NB4 (cell line): Measurements from ENCODE around the gene RPS6KA4.

ENCODE experiments used
- DNase-seq: peaks from one replicate; pipeline ENCODE4 v3.0.0; 2010; ENCODE audit warnings: low read depth
- H3K4me3 ChIP-seq: one replicate; pipeline ENCODE4 v1.5.1; 2011; ENCODE audit warnings: mild to moderate bottlenecking, low read depth, low read length, moderate library complexity
- MAX ChIP-seq: IDR thresholded peaks from 2 replicates; pipeline ENCODE4 v1.6.1; 2011; ENCODE audit warnings: low read depth, low read length
- MYC ChIP-seq: IDR thresholded peaks from 2 replicates; pipeline ENCODE4 v1.6.1; 2011; ENCODE audit warnings: low read depth, low read length
- POLR2A ChIP-seq: IDR thresholded peaks from 2 replicates; pipeline ENCODE4 v1.6.1; 2011; ENCODE audit warnings: mild to moderate bottlenecking; ENCODE audit not compliant: insufficient read length; ENCODE audit errors: extremely low read depth
- TF ChIP-seq, protein P1 (sequence below): IDR thresholded peaks from one replicate; pipeline ENCODE4 v1.5.1; 2012; ENCODE audit warnings: low read depth, low read length

Gene RPS6KA4

DNA sequence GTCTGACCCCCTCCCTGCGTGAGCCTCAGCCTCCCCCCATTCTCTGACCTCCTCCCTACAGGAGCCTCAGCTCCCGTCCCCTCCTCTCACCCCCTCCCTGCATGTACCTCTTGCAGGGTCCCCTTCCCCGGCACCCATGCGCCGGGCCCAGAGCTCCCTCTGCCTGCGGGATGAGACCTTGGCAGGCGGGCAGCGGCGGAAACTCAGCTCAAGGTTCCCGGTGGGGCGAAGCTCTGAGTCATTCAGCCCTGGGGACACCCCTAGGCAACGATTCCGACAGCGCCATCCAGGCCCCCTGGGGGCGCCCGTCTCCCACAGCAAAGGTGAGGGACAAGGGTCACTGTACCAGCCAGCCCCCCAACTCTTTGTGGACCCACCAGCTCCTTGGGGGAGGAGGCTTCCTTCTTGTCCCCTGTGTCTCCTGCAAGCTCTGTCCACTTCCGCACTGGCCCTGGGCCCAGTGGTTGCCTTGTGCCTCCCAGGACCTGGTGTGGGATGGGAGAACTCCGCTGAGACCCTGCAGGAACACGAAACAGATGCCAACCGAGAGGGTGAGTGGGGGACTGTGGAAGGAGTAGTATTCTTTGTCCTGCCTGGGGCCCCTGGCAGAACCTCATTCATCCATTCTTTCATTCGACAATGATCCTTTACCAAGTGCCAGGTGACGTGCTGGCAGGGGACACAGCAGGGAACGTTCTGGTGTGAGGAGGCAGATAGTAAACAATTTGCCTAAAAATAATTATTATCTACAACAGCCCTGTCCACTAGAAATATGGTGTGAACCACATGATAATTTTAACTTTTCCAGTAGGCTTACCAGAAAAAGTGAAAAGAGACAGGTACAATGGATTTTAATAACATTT is 3.7 kb upstream of the RPS6KA4 start:
- no peak for TF ChIP-seq POLR2A
- TF ChIP-seq, protein P1, sequence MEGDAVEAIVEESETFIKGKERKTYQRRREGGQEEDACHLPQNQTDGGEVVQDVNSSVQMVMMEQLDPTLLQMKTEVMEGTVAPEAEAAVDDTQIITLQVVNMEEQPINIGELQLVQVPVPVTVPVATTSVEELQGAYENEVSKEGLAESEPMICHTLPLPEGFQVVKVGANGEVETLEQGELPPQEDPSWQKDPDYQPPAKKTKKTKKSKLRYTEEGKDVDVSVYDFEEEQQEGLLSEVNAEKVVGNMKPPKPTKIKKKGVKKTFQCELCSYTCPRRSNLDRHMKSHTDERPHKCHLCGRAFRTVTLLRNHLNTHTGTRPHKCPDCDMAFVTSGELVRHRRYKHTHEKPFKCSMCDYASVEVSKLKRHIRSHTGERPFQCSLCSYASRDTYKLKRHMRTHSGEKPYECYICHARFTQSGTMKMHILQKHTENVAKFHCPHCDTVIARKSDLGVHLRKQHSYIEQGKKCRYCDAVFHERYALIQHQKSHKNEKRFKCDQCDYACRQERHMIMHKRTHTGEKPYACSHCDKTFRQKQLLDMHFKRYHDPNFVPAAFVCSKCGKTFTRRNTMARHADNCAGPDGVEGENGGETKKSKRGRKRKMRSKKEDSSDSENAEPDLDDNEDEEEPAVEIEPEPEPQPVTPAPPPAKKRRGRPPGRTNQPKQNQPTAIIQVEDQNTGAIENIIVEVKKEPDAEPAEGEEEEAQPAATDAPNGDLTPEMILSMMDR, result peak; percentile 89
- TF ChIP-seq MAX, result no peak
- TF ChIP-seq MYC, result peak; percentile 77; the same call in 1 of the 2 replicates
- peak; percentile 97 for DNase-seq
- H3K4me3 ChIP-seq, result no peak overlapping the region

DNA sequence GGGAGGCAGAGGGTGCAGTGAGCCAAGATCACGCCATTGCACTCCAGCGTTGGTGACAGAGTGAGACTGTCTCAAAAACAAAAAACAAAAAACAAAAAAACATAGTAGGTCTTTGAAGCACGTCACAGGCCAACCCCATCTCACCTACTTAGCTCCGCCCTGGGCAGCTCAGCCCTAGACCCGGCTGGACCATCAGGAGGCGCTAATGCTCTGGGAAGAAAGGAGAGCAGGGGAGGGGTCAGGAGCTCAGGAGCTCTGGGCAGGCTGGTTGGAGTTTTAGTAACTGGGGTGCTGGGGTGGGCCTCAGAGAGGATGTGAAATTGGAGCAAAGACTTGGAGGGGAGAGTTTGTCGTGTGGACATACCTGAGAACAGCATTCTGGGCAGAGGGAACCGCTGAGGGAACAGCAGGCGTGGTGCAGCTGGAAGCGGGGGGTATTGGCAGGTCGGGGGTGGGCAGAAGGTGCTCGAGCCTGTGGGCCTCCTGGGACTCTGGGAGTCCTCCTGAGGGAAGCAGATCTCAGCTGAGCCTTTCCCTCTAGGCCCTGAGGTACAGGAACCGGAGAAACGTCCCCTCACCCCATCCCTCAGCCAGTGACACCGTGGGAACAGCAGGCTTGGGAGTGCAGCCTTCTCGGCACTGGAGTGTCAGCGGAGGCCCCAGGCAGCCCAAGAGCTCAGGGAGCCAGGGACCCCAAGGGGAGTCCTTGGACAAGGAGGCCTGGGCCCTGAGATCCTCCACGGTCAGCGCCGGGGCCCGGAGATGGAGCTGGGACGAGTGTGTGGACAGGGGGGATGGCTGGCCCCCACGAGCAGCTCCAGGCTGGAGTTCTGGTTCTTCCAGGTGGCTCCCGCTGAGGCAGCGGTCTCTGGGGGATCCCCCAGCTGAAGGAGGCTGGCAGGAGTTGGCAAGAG is 2.2 kb upstream of the RPS6KA4 start:
- no peak overlapping the region for H3K4me3 ChIP-seq
- TF ChIP-seq POLR2A (no peak), MYC (no peak), MAX (no peak)
- TF ChIP-seq, protein P1, result peak; percentile 77
- peak; percentile 80 for DNase-seq

- no peak overlapping the region for H3K4me3 ChIP-seq
- TF ChIP-seq MAX (no peak), MYC (no peak), POLR2A (no peak)
- TF ChIP-seq, protein P1, result no peak
- no peak for DNase-seq
Observed at GRCh38 chr11:64357446-64357845, 1.5 kb upstream of the RPS6KA4 start.

DNA sequence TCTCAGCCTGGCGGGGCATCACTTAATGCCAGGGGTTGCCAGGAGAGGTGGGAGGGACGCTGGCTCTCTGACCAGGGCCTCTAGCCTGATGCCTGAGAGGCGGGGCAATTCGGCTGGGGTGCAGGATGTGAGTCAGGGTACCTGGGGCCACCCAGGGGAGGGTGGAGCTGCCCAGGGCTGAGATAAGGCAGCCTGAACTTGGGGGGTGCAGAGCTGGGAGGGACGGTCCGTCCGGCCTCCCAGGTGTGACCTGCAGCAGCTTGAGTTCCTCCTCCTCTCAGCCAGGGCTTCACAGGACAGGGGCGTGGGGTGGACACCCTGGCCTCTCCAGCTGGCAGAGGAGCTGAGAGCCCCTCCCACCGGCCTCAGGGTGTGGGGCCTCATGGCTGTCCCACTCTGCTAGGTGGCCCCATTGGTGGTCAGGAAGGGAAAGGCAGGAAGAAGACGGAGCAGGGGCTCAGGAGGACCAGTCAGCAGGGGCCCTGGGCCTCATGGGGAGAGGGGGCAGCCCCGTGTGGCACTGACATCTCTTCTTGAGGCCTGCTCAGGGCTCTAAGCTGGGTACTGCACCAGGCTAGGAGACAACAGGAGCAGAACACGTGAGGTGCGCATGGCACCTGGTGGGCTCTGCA is 942 bp upstream of the RPS6KA4 start:
- peak; percentile 63 for DNase-seq
- peak; percentile 34; the same call in 1 of the 2 replicates for TF ChIP-seq MAX
- TF ChIP-seq MYC, result no peak

GRCh38 chr11:64358536-64358906 is 441 bp upstream of the RPS6KA4 start:
- DNase-seq, result no peak
- H3K4me3 ChIP-seq, result peak overlapping the region; percentile 49
- TF ChIP-seq POLR2A (no peak), MAX (no peak), MYC (no peak)
- TF ChIP-seq, protein P1, result no peak

More for the DNA sequence above, 942 bp upstream of the RPS6KA4 start:
- H3K4me3 ChIP-seq, result no peak overlapping the region
